Loucy (cell line): ENCODE results near the gene JMJD4.

ENCODE experiments used
- EZH2phosphoT487 ChIP-seq: fragments of 200-600 bp; IDR thresholded peaks from 2 replicates; pipeline ENCODE4 v1.6.1; 2018; ENCODE audit warnings: antibody characterized with exemption, mild to moderate bottlenecking, moderate library complexity, borderline replicate concordance
- TF ChIP-seq, protein P1 (sequence below): fragments of 200-600 bp; sonication (generic); conservative IDR thresholded peaks from 2 replicates; pipeline ENCODE4 v1.5.1; 2014; ENCODE audit warnings: mild to moderate bottlenecking, antibody characterized with exemption, low read length

- TF ChIP-seq, protein P1, sequence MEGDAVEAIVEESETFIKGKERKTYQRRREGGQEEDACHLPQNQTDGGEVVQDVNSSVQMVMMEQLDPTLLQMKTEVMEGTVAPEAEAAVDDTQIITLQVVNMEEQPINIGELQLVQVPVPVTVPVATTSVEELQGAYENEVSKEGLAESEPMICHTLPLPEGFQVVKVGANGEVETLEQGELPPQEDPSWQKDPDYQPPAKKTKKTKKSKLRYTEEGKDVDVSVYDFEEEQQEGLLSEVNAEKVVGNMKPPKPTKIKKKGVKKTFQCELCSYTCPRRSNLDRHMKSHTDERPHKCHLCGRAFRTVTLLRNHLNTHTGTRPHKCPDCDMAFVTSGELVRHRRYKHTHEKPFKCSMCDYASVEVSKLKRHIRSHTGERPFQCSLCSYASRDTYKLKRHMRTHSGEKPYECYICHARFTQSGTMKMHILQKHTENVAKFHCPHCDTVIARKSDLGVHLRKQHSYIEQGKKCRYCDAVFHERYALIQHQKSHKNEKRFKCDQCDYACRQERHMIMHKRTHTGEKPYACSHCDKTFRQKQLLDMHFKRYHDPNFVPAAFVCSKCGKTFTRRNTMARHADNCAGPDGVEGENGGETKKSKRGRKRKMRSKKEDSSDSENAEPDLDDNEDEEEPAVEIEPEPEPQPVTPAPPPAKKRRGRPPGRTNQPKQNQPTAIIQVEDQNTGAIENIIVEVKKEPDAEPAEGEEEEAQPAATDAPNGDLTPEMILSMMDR = no peak
- no peak for TF ChIP-seq EZH2phosphoT487
Measured at GRCh38 chr1:227773558-227773957, 38.5 kb upstream of the JMJD4 start.
